Muscle layer of colon (tissue), 2 donors: ENCODE data around the gene ERCC6L2.

Experiments used
- H3K27ac ChIP-seq: one replicate; pipeline ENCODE4 v1.7.0; 2013; ENCODE audit warnings: low read depth, mild to moderate bottlenecking, low read length, moderate library complexity
- H3K27me3 ChIP-seq, 2 donors: one replicate each; pipeline ENCODE4 v1.7.0; 2013; ENCODE audit warnings: low read length in 2 of 2, mild to moderate bottlenecking in 2 of 2; ENCODE audit not compliant: insufficient read depth in 2 of 2, control insufficient read depth in 1 of 2
- H3K36me3 ChIP-seq: one replicate; pipeline ENCODE4 v1.7.0; 2013; ENCODE audit warnings: mild to moderate bottlenecking, low read length; ENCODE audit not compliant: insufficient read depth
- H3K4me1 ChIP-seq: one replicate; pipeline ENCODE4 v1.7.0; 2013; ENCODE audit warnings: mild to moderate bottlenecking, low read length; ENCODE audit not compliant: insufficient read depth
- H3K4me3 ChIP-seq, 2 donors: one replicate each; pipeline ENCODE4 v1.7.0; 2013; ENCODE audit warnings: low read length in 2 of 2, low read depth in 1 of 2, mild to moderate bottlenecking in 1 of 2, moderate library complexity in 1 of 2
- H3K9ac ChIP-seq: one replicate; pipeline ENCODE4 v1.7.0; 2013; ENCODE audit warnings: low read length
- H3K9me3 ChIP-seq: one replicate; pipeline ENCODE4 v1.7.0; 2013; ENCODE audit warnings: mild to moderate bottlenecking, low read length
- donor health status: abdominal sarcoma.
- donor health status: Adenocarcinoma of cecum.

Gene ERCC6L2

GRCh38 chr9:95875305-95876137, at the start of gene ERCC6L2:
ERCC6L2 (plus strand) TSS chr9:95875691; CDS start chr9:95876039, 348 bp downstream.
- Histone ChIP-seq H3K4me1 (peaks cover 18% of the 10 kb centered on the region), H3K4me3 (no peak within 1 kb of the TSS), H3K36me3 (peaks cover 4% of the 10 kb centered on the region), H3K27me3 (no peaks in the 10 kb centered on the region), H3K9me3 (no peaks in the 10 kb centered on the region), H3K27ac (no peak within 1 kb of the TSS), H3K9ac (no peak within 1 kb of the TSS)

GRCh38 chr9:95826183-95826838, 49.2 kb upstream of the ERCC6L2 start:
- H3K27ac ChIP-seq: no peak overlapping the region
- no peaks in the 10 kb centered on the region for H3K27me3 ChIP-seq
- H3K36me3 ChIP-seq: no peaks in the 10 kb centered on the region
- H3K9me3 ChIP-seq: no peaks in the 10 kb centered on the region
- H3K4me1 ChIP-seq: peaks cover 11% of the 10 kb centered on the region
- H3K4me3 ChIP-seq: no peak overlapping the region
- no peak overlapping the region for H3K9ac ChIP-seq

GRCh38 chr9:95830768-95831167, 44.7 kb upstream of the ERCC6L2 start:
- Histone ChIP-seq H3K9ac (no peak overlapping the region), H3K27me3 (no peaks in the 10 kb centered on the region), H3K4me3 (no peak overlapping the region), H3K9me3 (no peaks in the 10 kb centered on the region), H3K27ac (no peak overlapping the region), H3K36me3 (no peaks in the 10 kb centered on the region), H3K4me1 (peaks cover 42% of the 10 kb centered on the region)

GRCh38 chr9:95831810-95832209, 43.7 kb upstream of the ERCC6L2 start:
- Histone ChIP-seq H3K4me3 (no peak overlapping the region), H3K9me3 (no peaks in the 10 kb centered on the region), H3K4me1 (peaks cover 46% of the 10 kb centered on the region), H3K27ac (peak overlapping the region; percentile 39), H3K36me3 (no peaks in the 10 kb centered on the region), H3K9ac (no peak overlapping the region), H3K27me3 (no peaks in the 10 kb centered on the region)

GRCh38 chr9:95833546-95834178, 41.8 kb upstream of the ERCC6L2 start:
- Histone ChIP-seq H3K4me1 (peaks cover 46% of the 10 kb centered on the region), H3K36me3 (no peaks in the 10 kb centered on the region), H3K27me3 (no peaks in the 10 kb centered on the region), H3K9ac (no peak overlapping the region), H3K27ac (peak overlapping the region; percentile 42), H3K9me3 (no peaks in the 10 kb centered on the region), H3K4me3 (no peak overlapping the region)

- no peaks in the 10 kb centered on the region for H3K36me3 ChIP-seq
- no peak overlapping the region for H3K4me3 ChIP-seq
- H3K27me3 ChIP-seq: no peaks in the 10 kb centered on the region
- H3K4me1 ChIP-seq: peaks cover 46% of the 10 kb centered on the region
- peak overlapping the region; percentile 42 for H3K27ac ChIP-seq
- H3K9me3 ChIP-seq: no peaks in the 10 kb centered on the region
- no peak overlapping the region for H3K9ac ChIP-seq
Measured at GRCh38 chr9:95834281-95834907, 41.1 kb upstream of the ERCC6L2 start.

GRCh38 chr9:95835393-95835792, 40.1 kb upstream of the ERCC6L2 start:
- Histone ChIP-seq H3K27ac (no peak overlapping the region), H3K9me3 (no peaks in the 10 kb centered on the region), H3K9ac (no peak overlapping the region), H3K36me3 (no peaks in the 10 kb centered on the region), H3K27me3 (no peaks in the 10 kb centered on the region), H3K4me1 (peaks cover 46% of the 10 kb centered on the region), H3K4me3 (no peak overlapping the region)

GRCh38 chr9:95836072-95836471, 39.4 kb upstream of the ERCC6L2 start:
- H3K27ac ChIP-seq: no peak overlapping the region
- H3K4me1 ChIP-seq: peaks cover 45% of the 10 kb centered on the region
- no peaks in the 10 kb centered on the region for H3K27me3 ChIP-seq
- H3K9me3 ChIP-seq: no peaks in the 10 kb centered on the region
- H3K9ac ChIP-seq: no peak overlapping the region
- no peak overlapping the region for H3K4me3 ChIP-seq
- no peaks in the 10 kb centered on the region for H3K36me3 ChIP-seq

GRCh38 chr9:95839012-95839411, 36.5 kb upstream of the ERCC6L2 start:
- no peaks in the 10 kb centered on the region for H3K9me3 ChIP-seq
- peaks cover 22% of the 10 kb centered on the region for H3K4me1 ChIP-seq
- no peaks in the 10 kb centered on the region for H3K36me3 ChIP-seq
- H3K9ac ChIP-seq: no peak overlapping the region
- H3K27me3 ChIP-seq: no peaks in the 10 kb centered on the region
- H3K27ac ChIP-seq: no peak overlapping the region
- no peak overlapping the region for H3K4me3 ChIP-seq

- Histone ChIP-seq H3K27me3 (no peaks in the 10 kb centered on the region), H3K9me3 (no peaks in the 10 kb centered on the region), H3K9ac (no peak overlapping the region), H3K4me3 (no peak overlapping the region), H3K36me3 (no peaks in the 10 kb centered on the region), H3K27ac (no peak overlapping the region), H3K4me1 (peaks cover 11% of the 10 kb centered on the region)
Measured at GRCh38 chr9:95840074-95840473, 35.4 kb upstream of the ERCC6L2 start.

- no peaks in the 10 kb centered on the region for H3K36me3 ChIP-seq
- no peak overlapping the region for H3K9ac ChIP-seq
- no peak overlapping the region for H3K4me3 ChIP-seq
- H3K9me3 ChIP-seq: no peaks in the 10 kb centered on the region
- no peaks in the 10 kb centered on the region for H3K27me3 ChIP-seq
- no peak overlapping the region for H3K27ac ChIP-seq
- no peaks in the 10 kb centered on the region for H3K4me1 ChIP-seq
Measured at GRCh38 chr9:95841377-95841776, 34.1 kb upstream of the ERCC6L2 start.
